ENCODE data around the gene SPINT4. TPM values are rescaled to one million over a fixed set of nuclear protein-coding genes. Genes with fewer than 3 reads are reported as not detected.
"Not testable (repeated sequence)": the region's sequence is repeated elsewhere in the genome, so short reads cannot be mapped to it uniquely, and the experiment has no call there.

The SPINT4 gene
- not detected for total RNA-seq
- long read RNA-seq = 0 reads

- intact Hi-C loops (cut with DNase I) = no loop called here
- DNase-seq (ENCODE audit: low spot score) = no peak
These were observed at the start of gene SPINT4 for GRCh38 chr20:45722047-45722446. TSS of gene SPINT4 (plus strand) at chr20:45722347. CDS start at chr20:45722368, 21 bp downstream.

DNA sequence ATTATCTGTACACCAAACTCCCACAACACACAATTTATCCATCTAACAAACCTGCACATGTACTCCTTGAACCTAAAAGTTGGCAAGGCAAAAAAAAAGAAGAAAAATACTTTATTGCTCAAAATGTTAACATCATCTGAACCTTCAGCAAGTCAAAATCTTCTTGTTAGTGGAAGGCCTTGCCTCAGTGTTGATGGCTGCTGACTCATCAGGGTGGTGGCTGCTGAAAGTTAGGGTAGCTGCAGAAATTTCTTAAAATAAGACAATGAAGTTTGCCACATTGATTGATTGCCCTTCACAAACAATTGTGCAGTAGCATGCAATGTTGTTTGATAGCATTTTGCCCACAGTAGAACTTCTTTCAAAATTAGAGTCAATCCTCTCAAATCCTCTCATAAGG lies 49.4 kb upstream of the SPINT4 start:
- intact Hi-C loops (cut with DNase I) = no loop called here
- no peak for DNase-seq (ENCODE audit: low spot score)

DNA sequence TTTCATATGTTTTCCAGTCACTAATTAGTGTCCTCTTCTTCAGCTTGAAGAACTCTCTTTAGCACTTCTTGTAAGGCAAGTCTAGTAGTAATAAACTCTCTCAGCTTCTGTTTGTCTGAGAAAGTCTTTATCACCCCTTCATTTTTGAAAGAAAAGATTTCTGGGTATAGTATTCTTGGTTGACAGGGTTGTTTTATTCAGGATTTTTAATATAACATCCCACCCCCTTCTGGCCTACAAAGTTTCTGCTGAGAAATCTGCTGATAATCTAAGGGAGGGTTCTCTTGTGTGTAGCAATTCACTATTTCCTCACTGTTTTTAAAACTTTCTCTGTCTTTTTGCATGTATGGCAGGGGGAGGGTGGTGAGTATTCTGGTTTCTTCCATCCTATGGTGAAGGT lies 42.5 kb upstream of the SPINT4 start:
- no peak for DNase-seq (ENCODE audit: low spot score)
- intact Hi-C loops (cut with DNase I) = no loop called here

DNA sequence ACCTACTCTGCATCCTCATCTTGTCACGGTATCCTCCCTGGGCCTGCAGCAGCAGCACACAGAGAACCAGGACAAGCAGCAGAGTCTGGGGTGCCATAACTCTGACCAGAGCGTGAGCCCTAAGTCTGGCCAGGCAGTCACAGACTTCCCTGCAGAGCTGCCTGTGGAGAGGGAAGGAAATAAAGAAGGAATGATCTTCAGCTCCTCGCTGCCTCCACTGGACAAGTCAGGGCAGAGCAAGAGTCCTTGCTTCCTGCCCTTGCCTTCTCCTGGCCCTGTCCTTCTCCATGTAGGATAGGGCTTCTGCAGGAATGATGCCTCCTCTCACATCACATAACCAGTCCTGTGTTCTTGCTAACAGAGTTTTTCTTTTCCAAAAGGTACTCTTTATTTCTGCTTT lies 36.3 kb upstream of the SPINT4 start:
- DNase-seq (ENCODE audit: low spot score) = no peak
- intact Hi-C loops (cut with DNase I) = no loop called here

DNA sequence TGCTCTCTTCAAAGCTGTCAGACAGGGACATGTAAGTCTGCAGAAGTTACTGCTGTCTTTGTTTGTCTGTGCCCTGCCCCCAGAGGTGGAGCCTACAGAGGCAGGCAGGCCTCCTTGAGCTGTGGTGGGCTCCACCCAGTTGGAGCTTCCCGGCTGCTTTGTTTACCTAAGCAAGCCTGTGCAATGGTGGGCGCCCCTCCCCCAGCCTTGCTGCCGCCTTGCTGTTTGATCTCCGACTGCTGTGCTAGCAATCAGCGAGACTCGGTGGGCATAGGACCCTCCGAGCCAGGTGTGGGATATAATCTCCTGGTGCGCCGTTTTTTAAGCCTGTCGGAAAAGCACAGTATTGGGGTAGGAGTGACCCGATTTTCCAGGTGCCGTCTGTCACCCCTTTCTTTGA lies 28.8 kb upstream of the SPINT4 start:
- intact Hi-C loops (cut with DNase I); DNase-seq (ENCODE audit: low spot score): not testable (repeated sequence)

DNA sequence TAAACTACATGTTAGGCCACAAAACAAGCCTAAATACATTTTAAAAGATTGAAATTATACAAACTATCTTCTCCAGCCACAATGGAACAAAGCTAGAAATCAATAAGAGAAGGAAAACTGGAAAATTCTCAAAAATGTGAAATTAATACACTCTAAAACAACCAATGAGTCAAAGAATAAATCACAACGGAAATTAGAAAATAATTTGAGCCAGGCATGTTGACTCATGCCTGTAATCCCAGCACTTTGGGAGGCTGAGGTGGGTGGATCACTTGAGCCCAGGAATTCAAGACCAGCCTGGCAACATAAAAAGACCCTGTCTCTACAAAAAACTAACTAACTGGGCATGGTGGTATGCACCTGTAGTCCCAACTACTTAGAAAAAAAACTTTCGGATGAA lies 26.7 kb upstream of the SPINT4 start:
- intact Hi-C loops (cut with DNase I) = no loop called here
- DNase-seq (ENCODE audit: low spot score) = no peak

GRCh38 chr20:45701104-45701503 lies 21.0 kb upstream of the SPINT4 start:
- intact Hi-C loops (cut with DNase I) = no loop called here
- DNase-seq (ENCODE audit: low spot score) = no peak

GRCh38 chr20:45701873-45702272 lies 20.3 kb upstream of the SPINT4 start, which contains the start of gene WFDC13:
TSS of gene WFDC13 (plus strand) at chr20:45702038. CDS start at chr20:45702124, 86 bp downstream.
- intact Hi-C loops (cut with DNase I) = no loop called here
- no peak for DNase-seq (ENCODE audit: low spot score)

- DNase-seq (ENCODE audit: low spot score) = no peak
- intact Hi-C loops (cut with DNase I) = no loop called here
These were observed 17.0 kb upstream of the SPINT4 start, which contains the start of gene WFDC10B for GRCh38 chr20:45704969-45705637. TSS of gene WFDC10B (minus strand) at chr20:45705019. CDS start at chr20:45685992, 19,027 bp downstream.

- intact Hi-C loops (cut with DNase I) = loop anchor here (10.0 kb wide), 1 partner anchor 471 kb away; no protein-coding TSS in a partner anchor
- not testable (repeated sequence) for DNase-seq (ENCODE audit: low spot score)
These were observed 5.9 kb upstream of the SPINT4 start for GRCh38 chr20:45716141-45716688.

GRCh38 chr20:45725134-45725533 lies 3.0 kb downstream of the SPINT4 start:
- intact Hi-C loops (cut with DNase I) = no loop called here
- DNase-seq (ENCODE audit: low spot score) = no peak

GRCh38 chr20:45727044-45727443 lies 4.9 kb downstream of the SPINT4 start:
- no peak for DNase-seq (ENCODE audit: low spot score)
- intact Hi-C loops (cut with DNase I) = no loop called here

- intact Hi-C loops (cut with DNase I) = no loop called here
- no peak for DNase-seq (ENCODE audit: low spot score)
These were observed 10.1 kb downstream of the SPINT4 start for GRCh38 chr20:45732199-45732598.

DNA sequence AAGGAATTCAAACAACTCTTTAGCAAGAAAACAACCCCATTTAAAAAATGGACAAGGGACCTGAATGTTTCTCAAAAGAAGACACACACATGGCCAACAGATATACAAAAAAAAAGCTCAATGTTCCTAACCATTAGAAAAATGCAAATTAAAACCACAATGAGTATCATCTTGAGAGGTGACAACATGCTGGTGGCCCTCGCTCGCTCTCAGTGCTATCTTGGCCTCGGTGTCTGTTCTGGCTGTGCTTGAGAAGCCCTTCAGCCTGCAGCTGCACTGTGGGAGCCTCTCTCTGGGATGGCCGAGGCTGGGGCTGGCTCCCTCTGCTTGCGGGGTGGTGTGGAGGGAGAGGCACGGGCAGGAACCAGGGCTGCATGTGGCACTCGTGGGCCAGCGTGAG lies 13.4 kb downstream of the SPINT4 start:
- DNase-seq (ENCODE audit: low spot score) = no peak
- intact Hi-C loops (cut with DNase I) = no loop called here

DNA sequence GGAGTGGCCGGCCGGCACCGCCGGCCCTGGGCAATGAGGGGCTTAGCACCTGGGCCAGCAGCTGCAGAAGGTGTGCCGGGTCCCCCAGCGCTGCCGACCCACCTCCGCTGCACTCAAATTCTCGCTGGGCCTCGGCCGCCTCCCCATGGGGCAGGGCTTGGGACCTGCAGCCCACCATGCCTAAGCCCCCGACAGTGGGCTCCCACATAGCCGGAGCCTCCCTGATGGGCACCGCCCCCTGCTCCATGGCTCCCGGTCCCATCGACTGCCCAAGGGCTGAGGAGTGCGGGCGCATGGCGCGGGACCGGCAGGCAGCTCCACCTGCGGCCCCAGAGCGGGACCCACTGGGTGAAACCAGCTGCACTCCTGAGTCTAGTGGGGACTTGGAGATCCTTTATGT lies 13.8 kb downstream of the SPINT4 start:
- no peak for DNase-seq (ENCODE audit: low spot score)
- intact Hi-C loops (cut with DNase I) = no loop called here

DNA sequence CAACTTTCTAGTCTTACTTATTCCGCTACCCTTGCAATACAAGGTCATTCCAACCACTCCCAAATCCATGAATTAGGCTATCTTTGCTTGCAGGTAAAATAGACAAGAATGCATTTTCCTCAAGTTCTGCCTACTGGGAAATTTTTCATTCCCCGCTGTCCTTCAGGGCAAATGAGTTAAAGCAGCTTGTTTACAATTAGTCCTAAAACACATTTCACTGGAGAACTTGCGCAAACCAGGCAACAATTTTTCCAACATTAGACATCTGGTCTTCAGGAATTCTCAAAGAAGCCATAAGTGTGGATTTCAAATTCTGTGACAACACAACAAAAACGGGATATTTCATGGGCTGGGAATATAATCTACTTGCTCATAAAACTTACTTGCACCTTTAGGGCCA lies 20.4 kb downstream of the SPINT4 start:
- no peak for DNase-seq (ENCODE audit: low spot score)
- intact Hi-C loops (cut with DNase I) = no loop called here

DNA sequence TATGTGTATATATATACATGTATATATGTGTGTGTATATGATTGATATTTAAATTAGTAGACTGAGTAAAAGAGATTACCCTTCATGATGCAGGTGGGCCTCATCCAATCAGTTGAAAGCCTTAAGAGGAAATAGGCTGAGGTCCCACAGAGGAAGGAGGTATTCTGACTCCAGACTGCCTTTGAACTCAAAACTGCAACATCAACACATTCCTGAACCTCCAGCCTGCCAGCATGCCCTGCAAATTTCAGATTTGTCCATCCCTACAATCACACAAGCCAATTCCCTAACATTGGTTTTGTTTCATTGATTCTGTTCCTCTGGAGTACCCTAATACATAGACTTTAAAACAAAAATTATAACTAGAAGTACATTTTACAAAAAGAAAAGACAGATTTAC lies 22.9 kb downstream of the SPINT4 start:
- intact Hi-C loops (cut with DNase I) = no loop called here
- no peak for DNase-seq (ENCODE audit: low spot score)

GRCh38 chr20:45751721-45752120 lies 29.6 kb downstream of the SPINT4 start:
- intact Hi-C loops (cut with DNase I) = no loop called here
- DNase-seq (ENCODE audit: low spot score) = no peak

- DNase-seq (ENCODE audit: low spot score) = no peak
- intact Hi-C loops (cut with DNase I) = no loop called here
These were observed 30.6 kb downstream of the SPINT4 start for GRCh38 chr20:45752746-45753145.

DNA sequence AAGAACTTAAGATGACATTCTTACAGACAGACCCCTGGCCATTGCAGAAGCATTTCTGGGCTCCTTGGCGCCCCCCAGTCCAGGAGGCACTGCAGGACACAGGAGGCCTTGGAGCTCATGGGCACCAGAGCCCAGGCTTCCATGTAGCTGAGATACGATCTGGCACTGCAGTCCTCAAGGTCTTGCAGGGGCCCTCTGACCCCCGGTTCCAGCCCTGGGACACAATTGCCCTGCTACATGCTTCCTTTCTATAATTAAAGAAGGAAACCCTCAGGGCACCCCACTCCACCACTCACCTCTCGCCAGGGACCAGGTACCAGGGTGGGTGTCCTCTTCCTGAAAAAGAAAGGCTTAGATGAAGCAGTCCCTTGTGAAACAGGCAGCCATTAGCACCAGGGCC lies 35.9 kb downstream of the SPINT4 start:
- DNase-seq (ENCODE audit: low spot score) = no peak
- intact Hi-C loops (cut with DNase I) = no loop called here

DNA sequence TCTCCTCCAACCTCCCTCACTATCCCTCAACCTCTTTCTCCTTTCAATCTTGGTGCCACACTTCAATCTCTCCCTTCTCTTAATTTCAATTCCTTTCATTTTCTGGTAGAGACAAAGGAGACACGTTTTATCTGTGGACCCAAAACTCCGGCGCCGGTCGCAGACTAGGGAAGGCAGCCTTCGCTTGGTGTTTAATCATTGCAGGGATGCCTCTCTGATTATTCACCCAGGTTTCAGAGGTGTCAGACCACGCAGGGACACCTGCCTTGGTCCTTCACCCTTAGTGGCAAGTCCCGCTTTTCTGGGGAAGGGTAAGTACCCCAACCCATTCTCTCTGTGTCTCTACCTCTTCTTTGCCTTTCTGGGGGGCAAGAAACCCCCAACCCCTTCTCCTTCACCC lies 37.8 kb downstream of the SPINT4 start:
- intact Hi-C loops (cut with DNase I) = not testable (repeated sequence)

More for the DNA sequence above, 37.8 kb downstream of the SPINT4 start:
- DNase-seq (ENCODE audit: low spot score) = not testable (repeated sequence)

All from cardiac septum (tissue), 1 donor.